ENCODE measurements around the gene DAZAP1. TPM values are rescaled to one million over a fixed set of nuclear protein-coding genes. Genes with fewer than 3 reads are reported as not detected.

The DAZAP1 gene
- total and polyA plus RNA-seq, 2 experiments from 2014 or later, result 35.8 to 46.8 TPM

GRCh38 chr19:1411255-1412191, 4.1 kb downstream of the DAZAP1 start:
- no peak overlapping the region for H3K4me3 ChIP-seq
- no peaks in the 10 kb centered on the region for H3K9me2 ChIP-seq (replicated peaks; ENCODE audit: insufficient read depth)
- H3K27ac ChIP-seq, result no peak overlapping the region
- H3K9me3 ChIP-seq (ENCODE audit: low read depth), result no peaks in the 10 kb centered on the region
- H3K4me1 ChIP-seq (ENCODE audit: insufficient read depth), result peaks cover 53% of the 10 kb centered on the region
- WGBS (ENCODE audit: low lambda C conversion rate, missing lambda C conversion rate), result 89% methylated on average over 29 of the region's 29 CpGs
- no peak for TF ChIP-seq CTCF (IDR thresholded peaks at IDR 0.05; ENCODE audit: poor library complexity)
- TF ChIP-seq EZH2phosphoT487 (IDR thresholded peaks at IDR 0.05; ENCODE audit: low read depth, severe bottlenecking, unreplicated experiment), result no peak
- no peak for TF ChIP-seq EZH2 (IDR thresholded peaks at IDR 0.05; ENCODE audit: borderline replicate concordance)
- H3K27me3 ChIP-seq, result no peaks in the 10 kb centered on the region
- no peak overlapping the region for H2AFZ ChIP-seq
- DNase-seq (ENCODE audit: low spot score), result no peak
- H3K36me3 ChIP-seq (replicated peaks; ENCODE audit: insufficient read depth, low read depth), result no peaks in the 10 kb centered on the region
- H4K20me1 ChIP-seq (ENCODE audit: insufficient read depth, poor library complexity, severe bottlenecking), result peaks cover 73% of the 10 kb centered on the region
- H3K4me2 ChIP-seq, result peak overlapping the region; percentile 99
- peaks cover 82% of the 10 kb centered on the region for H3K79me2 ChIP-seq

- Histone ChIP-seq H3K4me1 (ENCODE audit: insufficient read depth) (peaks cover 62% of the 10 kb centered on the region), H3K27me3 (no peaks in the 10 kb centered on the region), H3K36me3 (replicated peaks; ENCODE audit: insufficient read depth, low read depth) (no peaks in the 10 kb centered on the region), H3K9me3 (ENCODE audit: low read depth) (no peaks in the 10 kb centered on the region), H3K27ac (no peak overlapping the region), H3K9me2 (replicated peaks; ENCODE audit: insufficient read depth) (no peaks in the 10 kb centered on the region), H3K4me3 (no peak overlapping the region), H4K20me1 (ENCODE audit: insufficient read depth, poor library complexity, severe bottlenecking) (peaks cover 82% of the 10 kb centered on the region), H3K4me2 (no peak overlapping the region), H3K79me2 (peaks cover 91% of the 10 kb centered on the region), H2AFZ (no peak overlapping the region)
- WGBS (ENCODE audit: low lambda C conversion rate, missing lambda C conversion rate), result 91% methylated on average over 21 of the region's 21 CpGs
- TF ChIP-seq EZH2 (IDR thresholded peaks at IDR 0.05; ENCODE audit: borderline replicate concordance), result no peak
- TF ChIP-seq CTCF (IDR thresholded peaks at IDR 0.05; ENCODE audit: poor library complexity), result no peak
- no peak for TF ChIP-seq EZH2phosphoT487 (IDR thresholded peaks at IDR 0.05; ENCODE audit: low read depth, severe bottlenecking, unreplicated experiment)
- no peak for DNase-seq (ENCODE audit: low spot score)
Observed at GRCh38 chr19:1412323-1412923, 5.0 kb downstream of the DAZAP1 start.

DNA sequence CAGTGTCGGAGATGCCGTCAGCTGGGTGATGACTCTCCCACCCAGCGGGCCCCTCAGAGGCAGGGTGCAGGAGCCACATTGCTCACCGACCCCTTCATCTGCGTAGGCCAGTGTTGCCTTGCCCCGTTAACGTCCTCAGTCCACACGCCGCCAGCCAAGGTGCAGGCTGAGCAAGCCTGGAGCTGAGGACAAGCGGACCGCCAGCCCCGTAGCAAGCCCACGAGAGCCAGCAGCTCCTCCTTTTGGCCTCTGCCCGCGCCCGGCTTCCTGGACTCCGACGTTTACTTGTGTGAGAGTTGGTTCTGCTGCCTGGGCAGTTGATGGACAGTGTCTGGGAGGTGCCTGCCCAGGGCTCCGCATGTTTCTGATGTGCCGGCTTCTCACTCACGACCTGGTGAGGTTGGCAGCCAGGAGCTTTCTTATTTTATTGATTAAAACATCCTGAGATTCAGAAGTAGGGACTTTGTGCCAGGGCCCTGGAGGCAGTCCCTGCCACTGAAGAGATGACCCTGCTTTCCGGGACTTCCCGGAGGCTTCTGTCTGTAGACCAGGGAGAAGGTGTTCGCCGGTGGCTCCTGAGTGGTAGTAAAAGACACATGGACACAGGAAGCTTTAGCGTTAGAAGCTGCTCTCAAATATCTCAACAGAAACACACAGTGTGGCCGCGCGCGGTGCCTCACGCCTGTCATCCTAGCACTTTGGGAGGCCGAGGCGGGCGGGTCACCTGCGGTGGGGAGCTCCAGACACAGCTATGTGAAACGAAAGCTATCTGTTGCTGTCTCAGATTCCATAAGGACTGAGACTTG, 5.8 kb downstream of the DAZAP1 start:
- H3K4me1 ChIP-seq (ENCODE audit: insufficient read depth), result peaks cover 70% of the 10 kb centered on the region
- peak overlapping the region; percentile 99 for H3K27ac ChIP-seq
- DNase-seq (ENCODE audit: low spot score), result no peak
- H3K4me3 ChIP-seq, result no peak overlapping the region
- TF ChIP-seq CTCF (IDR thresholded peaks at IDR 0.05; ENCODE audit: poor library complexity), result no peak
- no peaks in the 10 kb centered on the region for H3K9me3 ChIP-seq (ENCODE audit: low read depth)
- H2AFZ ChIP-seq, result no peak overlapping the region
- no peak overlapping the region for H3K4me2 ChIP-seq
- H3K9me2 ChIP-seq (replicated peaks; ENCODE audit: insufficient read depth), result no peaks in the 10 kb centered on the region
- WGBS (ENCODE audit: low lambda C conversion rate, missing lambda C conversion rate), result 95% methylated on average over 35 of the region's 36 CpGs
- peaks cover 94% of the 10 kb centered on the region for H3K79me2 ChIP-seq
- H3K36me3 ChIP-seq (replicated peaks; ENCODE audit: insufficient read depth, low read depth), result no peaks in the 10 kb centered on the region
- peaks cover 84% of the 10 kb centered on the region for H4K20me1 ChIP-seq (ENCODE audit: insufficient read depth, poor library complexity, severe bottlenecking)
- no peaks in the 10 kb centered on the region for H3K27me3 ChIP-seq

All from hepatocyte (in vitro differentiated cells).